Stimulated activated CD4-positive, alpha-beta T cell treated with anti-CD3 and anti-CD28 coated beads, TNF-alpha, amount 100 ng/mL, for 48 hours (primary cell): ENCODE data around the gene PPM1A.

Experiments
- DNase-seq, 3 donors: peaks; one replicate each; pipeline ENCODE4 v3.0.0-alpha.2; 2020; ENCODE audit warnings: low read depth in 3 of 3

The PPM1A gene

GRCh38 chr14:60323199-60323896, 74.3 kb downstream of the PPM1A start:
- DNase-seq, result no peak

- no peak for DNase-seq
Observed at GRCh38 chr14:60324837-60325236, 75.8 kb downstream of the PPM1A start.

GRCh38 chr14:60326274-60326673, 77.3 kb downstream of the PPM1A start:
- DNase-seq, result no peak

GRCh38 chr14:60327447-60328331, 78.7 kb downstream of the PPM1A start:
- peak in 2 of 3 donors; percentile 6 to 23 for DNase-seq

- no peak for DNase-seq
Observed at GRCh38 chr14:60328583-60328982, 79.6 kb downstream of the PPM1A start.

GRCh38 chr14:60329274-60329673, 80.3 kb downstream of the PPM1A start:
- no peak for DNase-seq

GRCh38 chr14:60331201-60332045, 82.4 kb downstream of the PPM1A start:
- peak; percentile 56 to 81 (median 68) for DNase-seq

- no peak for DNase-seq
Observed at GRCh38 chr14:60332046-60332399, 83.0 kb downstream of the PPM1A start.

- DNase-seq, result no peak
Observed at GRCh38 chr14:60332869-60333268, 83.8 kb downstream of the PPM1A start.

- no peak for DNase-seq
Observed at GRCh38 chr14:60339571-60339970, 90.5 kb downstream of the PPM1A start.

GRCh38 chr14:60343571-60344071, 94.6 kb downstream of the PPM1A start:
- no peak for DNase-seq

- no peak for DNase-seq
Observed at GRCh38 chr14:60344751-60345150, 95.7 kb downstream of the PPM1A start.

- no peak for DNase-seq
Observed at GRCh38 chr14:60346706-60347105, 97.7 kb downstream of the PPM1A start.

GRCh38 chr14:60348211-60348610, 99.2 kb downstream of the PPM1A start:
- no peak for DNase-seq
